Left ventricle myocardium inferior (tissue), 1 donor: Measurements from ENCODE around the gene RLIM. TPM values are rescaled to one million over a fixed set of nuclear protein-coding genes. Genes with fewer than 3 reads are reported as not detected.
"Not testable (repeated sequence)": the region's sequence is repeated elsewhere in the genome, so short reads cannot be mapped to it uniquely, and the experiment has no call there.

Experiments
- DNase-seq: peaks from one replicate; pipeline ENCODE4 v3.0.0-alpha.2; 2020
- H3K27ac ChIP-seq: fragments of 200-600 bp; replicated peaks from 2 replicates; pipeline ENCODE4 v1.8.0; 2021
- H3K27me3 ChIP-seq: fragments of 200-600 bp; 2 replicates; pipeline ENCODE4 v1.8.0; 2021; ENCODE audit warnings: low read depth
- H3K36me3 ChIP-seq: fragments of 200-600 bp; 2 replicates; pipeline ENCODE4 v1.8.0; 2021
- H3K4me1 ChIP-seq: fragments of 200-600 bp; 2 replicates; pipeline ENCODE4 v1.8.0; 2021
- H3K4me3 ChIP-seq: fragments of 200-600 bp; 2 replicates; pipeline ENCODE4 v1.8.0; 2021; ENCODE audit warnings: mild to moderate bottlenecking, moderate library complexity
- H3K9me3 ChIP-seq: fragments of 200-600 bp; replicated peaks from 2 replicates; pipeline ENCODE4 v1.8.0; 2021
- CTCF ChIP-seq: fragments of 200-600 bp; IDR thresholded peaks from 2 replicates; pipeline ENCODE4 v1.8.0; 2021; ENCODE audit warnings: antibody characterized with exemption, mild to moderate bottlenecking, borderline replicate concordance
- intact Hi-C: fragments of 100-400 bp; cut with micrococcal nuclease; formaldehyde crosslinking; loops from one replicate; pipeline ENCODE4 v1.11.0; 2022
- long read RNA-seq: library from polyadenylated mRNA; unstranded; transcript quantifications from one replicate; pipeline ENCODE4 v2.0.0, GENCODE V29; 2021
- total RNA-seq: library from RNA; stranded (reverse); fragmentation: NEBNext Ultra II Directional; extraction: Animal tissue kit (Norgen Biotek cat#: 25700); gene quantifications from one replicate; pipeline ENCODE4 v1.2.1, GENCODE V29; 2021
- donor health status: DM: no; HTN: yes; CAD: no; lungs with severe emphysema.

The RLIM gene
- total RNA-seq: 23.8 TPM
- long read RNA-seq, full-length matches to known transcripts: 13 of 18 reads
- long read RNA-seq, partial matches to known transcripts: 0 of 18 reads
- long read RNA-seq, other reads (novel, unspliced or antisense): 5 of 18 reads

GRCh38 chrX:74614093-74614909, at the start of gene RLIM:
Gene RLIM (minus strand): TSS chrX:74614624. CDS start chrX:74595977, 18,647 bp downstream.
- Histone ChIP-seq H3K4me3 (peak within 1 kb of the TSS; percentile 88), H3K27me3 (no peaks in the 10 kb centered on the region), H3K9me3 (no peaks in the 10 kb centered on the region), H3K27ac (peak within 1 kb of the TSS; percentile 95), H3K4me1 (peaks cover 26% of the 10 kb centered on the region), H3K36me3 (no peaks in the 10 kb centered on the region)
- DNase-seq: peak; percentile 92
- intact Hi-C loops: no loop called here
- no peak for TF ChIP-seq CTCF

DNA sequence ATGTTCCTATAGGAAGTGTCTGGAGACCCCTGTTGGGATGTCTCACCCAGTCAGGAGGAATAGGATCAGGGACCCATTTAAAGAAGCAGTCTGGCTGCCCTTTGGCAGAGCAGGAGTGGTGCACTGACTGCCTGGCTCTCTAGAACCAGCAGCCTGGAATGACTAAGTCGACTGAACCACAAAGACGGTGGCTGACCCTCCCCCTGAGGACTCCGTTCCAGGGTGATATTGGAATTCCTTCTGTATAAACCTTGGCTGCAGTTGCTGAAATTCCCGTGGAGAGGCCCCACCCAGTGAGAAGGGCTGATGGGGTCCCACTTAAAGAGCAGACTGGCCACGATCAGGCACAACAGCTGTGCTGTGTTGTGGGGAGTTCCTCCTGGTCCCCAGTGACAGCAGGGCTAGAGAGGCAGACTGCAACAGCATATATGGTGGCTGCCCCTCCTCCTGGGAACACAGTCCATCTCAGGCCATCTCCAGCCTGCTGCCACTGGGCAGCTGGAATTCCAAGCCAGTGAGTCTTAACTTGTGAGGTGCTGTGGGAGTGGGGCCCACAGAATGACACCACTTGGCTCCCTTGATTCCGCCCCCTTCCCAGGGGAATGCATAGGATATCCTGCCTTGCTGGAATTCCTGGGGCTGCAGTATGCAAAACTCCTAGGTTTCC, 41.8 kb upstream of the RLIM start:
- Histone ChIP-seq H3K27me3 (no peaks in the 10 kb centered on the region), H3K9me3 (no peaks in the 10 kb centered on the region), H3K4me3 (no peak overlapping the region), H3K36me3 (no peaks in the 10 kb centered on the region), H3K27ac (no peak overlapping the region), H3K4me1 (no peaks in the 10 kb centered on the region)
- no peak for DNase-seq
- intact Hi-C loops: no loop called here
- TF ChIP-seq CTCF: no peak

GRCh38 chrX:74654953-74655352, 40.5 kb upstream of the RLIM start:
- H3K9me3 ChIP-seq, H3K4me1 ChIP-seq, H3K4me3 ChIP-seq, H3K36me3 ChIP-seq, DNase-seq, H3K27ac ChIP-seq, intact Hi-C loops, H3K27me3 ChIP-seq: not testable (repeated sequence)

DNA sequence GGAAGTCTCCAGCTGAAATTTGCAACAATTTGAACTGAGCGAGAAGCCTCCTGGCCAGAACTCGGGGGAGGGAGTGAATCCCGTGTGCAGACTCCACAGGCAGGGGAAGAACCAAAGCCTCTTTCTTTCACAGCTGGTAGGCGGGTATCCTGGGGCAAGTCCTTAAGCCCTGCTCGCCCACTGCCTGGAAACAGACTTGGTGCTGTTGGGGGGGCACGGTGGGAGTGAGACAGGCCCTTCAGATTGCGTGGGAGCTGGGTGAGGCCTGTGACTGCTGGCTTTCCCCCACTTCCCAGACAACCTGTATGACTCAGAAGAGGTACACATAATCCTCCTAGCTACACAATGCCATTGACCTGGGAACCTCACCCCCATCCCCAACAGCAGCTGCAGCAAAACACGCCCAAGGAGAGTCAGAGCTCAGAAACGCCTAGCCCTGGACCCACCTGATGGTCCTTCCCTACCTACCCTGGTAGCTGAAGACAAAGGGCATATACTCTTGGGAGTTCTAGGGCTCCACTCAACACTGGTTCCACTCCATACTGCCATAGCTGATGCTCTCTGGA, 22.4 kb upstream of the RLIM start:
- TF ChIP-seq CTCF: no peak
- Histone ChIP-seq H3K27me3 (no peaks in the 10 kb centered on the region), H3K36me3 (no peaks in the 10 kb centered on the region), H3K4me3 (no peak overlapping the region), H3K9me3 (no peaks in the 10 kb centered on the region), H3K27ac (no peak overlapping the region), H3K4me1 (no peaks in the 10 kb centered on the region)
- no peak for DNase-seq
- intact Hi-C loops: no loop called here

DNA sequence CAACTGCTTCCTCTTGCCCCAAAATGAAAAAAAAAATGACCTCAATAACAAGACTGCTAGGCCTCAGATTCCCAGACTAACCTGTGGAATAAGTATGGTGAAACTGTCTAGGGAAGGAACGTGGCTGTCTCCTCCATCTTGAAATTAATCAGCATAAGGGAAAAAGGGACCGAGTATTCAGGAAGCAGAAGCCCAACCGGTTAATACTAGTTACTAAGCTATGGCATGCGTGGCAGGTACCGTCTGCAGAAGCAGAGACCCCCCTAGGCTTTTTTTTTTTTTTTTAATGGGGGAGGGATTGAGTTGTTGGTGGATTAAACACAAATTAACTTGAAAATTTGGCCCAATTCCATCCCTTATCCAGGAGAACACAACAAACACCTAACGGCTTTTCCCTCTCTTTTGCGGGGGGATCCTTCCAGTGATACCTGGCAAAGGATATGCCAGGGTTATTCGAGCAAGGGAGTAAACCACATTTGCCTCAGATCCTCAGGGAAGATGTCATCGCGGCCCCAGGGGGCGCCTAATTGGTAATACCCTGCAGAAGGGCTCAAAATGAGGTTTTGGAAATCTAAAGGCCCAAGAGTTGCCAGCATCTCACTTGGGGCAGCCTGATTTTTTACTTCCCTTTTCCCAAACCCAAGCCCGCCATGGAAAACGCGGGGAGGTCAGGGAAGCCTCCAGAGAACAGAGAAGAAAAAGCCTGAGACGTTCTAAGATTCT, 893 bp downstream of the RLIM start:
- Histone ChIP-seq H3K4me1 (peaks cover 26% of the 10 kb centered on the region), H3K9me3 (no peaks in the 10 kb centered on the region), H3K27me3 (no peaks in the 10 kb centered on the region), H3K36me3 (no peaks in the 10 kb centered on the region), H3K27ac (peak overlapping the region; percentile 95), H3K4me3 (peak overlapping the region; percentile 88)
- TF ChIP-seq CTCF: no peak
- DNase-seq: no peak
- intact Hi-C loops: no loop called here
